ENCODE results near the gene SGPL1. TPM values are rescaled to one million over a fixed set of nuclear protein-coding genes. Genes with fewer than 3 reads are reported as not detected.

The SGPL1 gene
- total RNA-seq, 1 experiment from 2014 or later, result 52.6 TPM

DNA sequence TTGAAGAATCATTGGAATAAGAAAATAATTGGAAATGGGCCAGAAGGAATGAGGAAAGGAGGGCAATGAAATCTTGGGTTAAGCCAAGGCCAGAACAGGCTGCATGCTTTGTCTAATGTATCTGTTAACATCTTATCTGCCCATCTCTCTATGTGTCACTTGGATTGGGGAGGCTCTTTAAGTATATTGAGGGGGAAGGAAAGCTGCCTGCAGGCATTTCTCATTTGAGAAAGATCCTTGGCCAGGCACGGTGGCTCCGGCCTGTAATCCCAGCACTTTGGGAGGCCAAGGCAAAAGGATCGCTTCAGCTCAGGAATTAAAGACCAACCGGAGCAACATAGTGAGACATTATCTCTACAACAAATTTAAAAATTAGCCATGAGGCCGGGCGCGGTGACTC, 58.3 kb downstream of the SGPL1 start:
- Histone ChIP-seq H4K91ac (ENCODE audit: insufficient read length, low read depth, low read length) (no peak overlapping the region), H3K9me3 (ENCODE audit: control insufficient read depth, low read depth, low read length) (no peaks in the 10 kb centered on the region), H3K79me2 (ENCODE audit: insufficient read depth, low read length) (no peaks in the 10 kb centered on the region), H3K4me1 (ENCODE audit: insufficient read depth, low read length) (no peaks in the 10 kb centered on the region; the same call in 1 of the 2 replicates), H2BK12ac (ENCODE audit: insufficient read length, low read depth, low read length) (no peak overlapping the region), H2BK5ac (ENCODE audit: insufficient read length, low read length) (no peak overlapping the region), H2BK15ac (ENCODE audit: low read depth, low read length) (no peak overlapping the region), H3K27ac (ENCODE audit: insufficient read length, low read depth, low read length) (no peak overlapping the region), H3K79me1 (ENCODE audit: insufficient read depth, low read depth, low read length, poor library complexity, severe bottlenecking) (no peaks in the 10 kb centered on the region), H3K56ac (ENCODE audit: insufficient read length, low read depth, low read length) (no peak overlapping the region), H4K20me1 (ENCODE audit: control insufficient read depth, insufficient read depth, insufficient read length) (no peaks in the 10 kb centered on the region), H3T11ph (ENCODE audit: low read length) (no peak overlapping the region), H4K5ac (ENCODE audit: insufficient read length, low read depth, low read length) (no peak overlapping the region), H3K9ac (ENCODE audit: extremely low read depth, insufficient read length, low read length) (no peak overlapping the region), H3K14ac (ENCODE audit: insufficient read depth, low read length) (no peak overlapping the region), H3K18ac (ENCODE audit: insufficient read length, low read depth, low read length) (no peak overlapping the region), H2BK20ac (ENCODE audit: low read depth, low read length, poor library complexity, severe bottlenecking) (no peak overlapping the region), H4K8ac (replicated peaks; ENCODE audit: insufficient read length, low read depth, low read length) (no peak overlapping the region), H3K23me2 (ENCODE audit: insufficient read length, low read depth, low read length, poor library complexity, severe bottlenecking) (no peaks in the 10 kb centered on the region), H3K23ac (ENCODE audit: insufficient read length, low read depth, low read length) (no peak overlapping the region), H3K4me2 (ENCODE audit: insufficient read depth, insufficient read length, low read length) (no peak overlapping the region), H2AFZ (ENCODE audit: low read length) (no peak overlapping the region), H2AK5ac (ENCODE audit: insufficient read length, low read length) (no peak overlapping the region), H3K4ac (ENCODE audit: low read depth, low read length) (no peak overlapping the region), H3K27me3 (ENCODE audit: insufficient read depth, low read length) (no peaks in the 10 kb centered on the region), H2BK120ac (ENCODE audit: low read depth, low read length, poor library complexity, severe bottlenecking) (no peak overlapping the region)
- H3K9me3 Mint-ChIP-seq, result no peaks in the 10 kb centered on the region
- H3K27me3 Mint-ChIP-seq (ENCODE audit: low read depth), result no peaks in the 10 kb centered on the region
- H3K4me3 Mint-ChIP-seq, result no peak overlapping the region
- no peak overlapping the region for H3K27ac Mint-ChIP-seq
- H3K4me1 Mint-ChIP-seq, result peaks cover 13% of the 10 kb centered on the region in 2 experiments
- TF ChIP-seq CTCF (conservative IDR thresholded peaks at IDR 0.05), result no peak
- no CpG with 5 or more reads among the region's 7 CpGs for WGBS (ENCODE audit: extremely low coverage, insufficient read length, low lambda C conversion rate)
- peaks cover 26 to 85% (median 73%) of the 10 kb centered on the region in 3 experiments for H3K36me3 Mint-ChIP-seq (ENCODE audit: insufficient read depth in 1 of 3, low read depth in 3 of 3)
- no peak for DNase-seq
